ENCODE results near the gene GRM5. TPM values are rescaled to one million over a fixed set of nuclear protein-coding genes. Genes with fewer than 3 reads are reported as not detected.

The GRM5 gene
- total RNA-seq, 2 donors from 2014 or later = not detected

GRCh38 chr11:88779577-88779976 is 286.2 kb downstream of the GRM5 start:
- no peaks in the 10 kb centered on the region for H3K4me1 Mint-ChIP-seq
- peaks cover 11% of the 10 kb centered on the region for H3K9me3 Mint-ChIP-seq
- no peak overlapping the region for H3K27ac Mint-ChIP-seq
- no peaks in the 10 kb centered on the region for H3K36me3 Mint-ChIP-seq (ENCODE audit: low read depth)
- no peak overlapping the region for H3K4me3 Mint-ChIP-seq
- no peak for ATAC-seq (replicated peaks)
- H3K27me3 Mint-ChIP-seq = no peaks in the 10 kb centered on the region

GRCh38 chr11:88770475-88771079 is 295.2 kb downstream of the GRM5 start:
- Mint-ChIP-seq H3K4me1 (no peaks in the 10 kb centered on the region), H3K9me3 (peaks cover 4% of the 10 kb centered on the region), H3K27me3 (no peaks in the 10 kb centered on the region), H3K4me3 (no peak overlapping the region), H3K27ac (no peak overlapping the region), H3K36me3 (ENCODE audit: low read depth) (no peaks in the 10 kb centered on the region)
- ATAC-seq (replicated peaks) = no peak

DNA sequence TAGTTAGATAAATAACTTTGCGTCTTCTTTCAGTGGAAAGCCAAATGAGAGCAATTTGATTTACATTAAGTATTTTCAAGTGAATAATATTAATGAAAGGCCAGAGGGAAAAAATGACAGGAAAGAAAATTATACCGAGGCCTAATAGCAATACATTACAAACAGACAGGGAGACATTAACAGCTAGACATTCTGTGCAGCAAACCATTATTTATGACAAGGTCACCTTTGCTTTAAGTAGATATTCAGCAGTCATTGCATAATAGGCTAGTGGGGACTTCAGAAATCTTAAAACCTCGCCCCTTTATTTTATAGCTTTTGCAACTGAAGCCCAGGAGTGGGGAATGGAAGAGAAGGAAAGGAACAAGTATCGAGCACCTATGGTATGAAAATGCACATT is 321.6 kb downstream of the GRM5 start:
- no peak overlapping the region for H3K27ac Mint-ChIP-seq
- no peak for ATAC-seq (replicated peaks)
- no peaks in the 10 kb centered on the region for H3K27me3 Mint-ChIP-seq
- no peaks in the 10 kb centered on the region for H3K36me3 Mint-ChIP-seq (ENCODE audit: low read depth)
- H3K4me1 Mint-ChIP-seq = no peaks in the 10 kb centered on the region
- H3K4me3 Mint-ChIP-seq = no peak overlapping the region
- H3K9me3 Mint-ChIP-seq = peaks cover 2% of the 10 kb centered on the region

DNA sequence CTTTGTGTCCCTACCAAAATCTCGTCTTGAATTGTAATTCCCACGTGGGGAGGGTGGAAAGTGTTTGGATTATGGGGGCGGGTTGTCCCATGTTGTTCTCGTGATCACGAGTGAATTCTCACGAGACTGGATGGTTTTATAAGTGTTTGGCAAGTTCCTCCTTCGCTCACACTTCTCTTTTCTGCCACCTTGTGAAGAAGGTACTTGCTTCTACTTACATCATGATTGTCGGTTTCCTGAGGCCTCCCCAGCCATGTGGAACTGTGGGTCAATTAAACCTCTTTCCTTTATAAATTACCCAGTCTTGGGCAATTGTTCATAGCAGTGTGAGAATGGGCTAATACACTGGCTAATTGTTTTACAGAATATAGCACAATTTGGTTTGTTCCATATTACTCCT is 326.3 kb downstream of the GRM5 start:
- no peaks in the 10 kb centered on the region for H3K4me1 Mint-ChIP-seq
- H3K36me3 Mint-ChIP-seq (ENCODE audit: low read depth) = no peaks in the 10 kb centered on the region
- no peak overlapping the region for H3K27ac Mint-ChIP-seq
- no peaks in the 10 kb centered on the region for H3K9me3 Mint-ChIP-seq
- H3K27me3 Mint-ChIP-seq = no peaks in the 10 kb centered on the region
- no peak overlapping the region for H3K4me3 Mint-ChIP-seq
- no peak for ATAC-seq (replicated peaks)

DNA sequence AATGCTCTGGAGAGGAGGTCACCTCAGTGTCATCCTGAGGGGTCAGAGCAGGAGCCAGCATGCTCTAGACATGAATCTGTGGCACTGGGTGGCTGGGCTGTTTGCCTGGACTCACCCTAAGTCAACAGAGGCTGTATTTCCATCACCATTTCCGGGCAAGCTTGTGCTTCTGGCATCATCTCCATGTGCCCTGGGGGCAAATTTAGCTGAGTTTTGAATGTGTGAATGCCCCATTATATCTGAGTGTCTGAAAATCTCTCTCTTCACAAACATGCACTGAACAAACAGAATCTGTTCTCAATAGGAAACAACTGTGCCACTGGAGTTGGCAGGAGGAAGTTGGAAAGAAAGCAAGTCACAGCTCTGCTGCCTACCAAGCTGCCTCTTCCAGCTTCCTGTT is 356.2 kb downstream of the GRM5 start:
- no peak for ATAC-seq (replicated peaks)
- Mint-ChIP-seq H3K27me3 (no peaks in the 10 kb centered on the region), H3K27ac (no peak overlapping the region), H3K4me3 (no peak overlapping the region), H3K9me3 (peaks cover 4% of the 10 kb centered on the region), H3K4me1 (no peaks in the 10 kb centered on the region), H3K36me3 (ENCODE audit: low read depth) (no peaks in the 10 kb centered on the region)

- no peak overlapping the region for H3K4me3 Mint-ChIP-seq
- no peak overlapping the region for H3K27ac Mint-ChIP-seq
- peaks cover 4% of the 10 kb centered on the region for H3K9me3 Mint-ChIP-seq
- no peaks in the 10 kb centered on the region for H3K27me3 Mint-ChIP-seq
- ATAC-seq (replicated peaks) = no peak
- H3K36me3 Mint-ChIP-seq (ENCODE audit: low read depth) = no peaks in the 10 kb centered on the region
- H3K4me1 Mint-ChIP-seq = no peaks in the 10 kb centered on the region
These were observed 361.3 kb downstream of the GRM5 start for GRCh38 chr11:88704485-88704884.

DNA sequence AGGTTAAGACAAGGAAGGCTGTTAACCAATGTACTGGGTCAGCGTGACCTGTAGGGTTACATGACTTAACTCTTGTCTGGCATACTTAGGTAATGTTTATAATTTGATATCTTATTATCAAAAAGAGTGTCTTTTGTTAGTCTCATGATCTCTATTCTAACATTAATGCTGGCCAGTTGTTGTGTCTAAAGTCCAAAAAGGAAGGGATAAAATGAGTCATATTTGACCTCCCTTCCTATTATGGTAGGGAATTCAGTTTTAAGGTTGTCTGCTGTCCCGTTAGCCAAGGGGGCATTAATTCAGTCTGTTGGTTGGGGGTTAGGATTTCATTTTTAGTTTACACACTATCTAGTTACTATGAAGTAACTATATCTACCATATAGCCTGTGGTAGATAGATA is 364.0 kb downstream of the GRM5 start:
- Mint-ChIP-seq H3K4me1 (no peaks in the 10 kb centered on the region), H3K36me3 (ENCODE audit: low read depth) (no peaks in the 10 kb centered on the region), H3K27ac (no peak overlapping the region), H3K27me3 (no peaks in the 10 kb centered on the region), H3K4me3 (no peak overlapping the region), H3K9me3 (peaks cover 4% of the 10 kb centered on the region)
- ATAC-seq (replicated peaks) = no peak

DNA sequence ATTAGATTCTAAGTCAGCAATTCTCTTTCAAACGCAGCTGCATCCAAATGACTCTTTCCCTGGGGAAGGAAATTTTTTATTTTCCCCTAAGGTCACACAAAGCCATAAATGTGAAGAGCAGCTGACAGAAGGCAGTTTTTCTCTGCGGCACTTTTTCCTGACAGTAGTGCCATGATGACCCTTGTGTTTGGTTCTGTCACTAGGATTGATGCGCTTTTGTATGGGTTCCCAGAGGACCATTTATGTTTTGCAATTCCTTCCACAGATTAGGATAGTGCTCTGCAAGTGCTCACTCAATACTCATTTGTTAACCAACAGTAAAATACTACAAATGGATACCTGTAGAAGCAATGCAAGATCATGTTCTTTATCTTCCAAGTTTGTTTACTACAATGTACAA is 368.6 kb downstream of the GRM5 start:
- no peak overlapping the region for H3K27ac Mint-ChIP-seq
- no peak for ATAC-seq (replicated peaks)
- H3K4me3 Mint-ChIP-seq = no peak overlapping the region
- peaks cover 7% of the 10 kb centered on the region for H3K27me3 Mint-ChIP-seq
- H3K9me3 Mint-ChIP-seq = no peaks in the 10 kb centered on the region
- H3K36me3 Mint-ChIP-seq (ENCODE audit: low read depth) = no peaks in the 10 kb centered on the region
- no peaks in the 10 kb centered on the region for H3K4me1 Mint-ChIP-seq

- Mint-ChIP-seq H3K4me3 (no peak overlapping the region), H3K4me1 (no peaks in the 10 kb centered on the region), H3K27ac (no peak overlapping the region), H3K27me3 (peaks cover 7% of the 10 kb centered on the region), H3K36me3 (ENCODE audit: low read depth) (no peaks in the 10 kb centered on the region), H3K9me3 (no peaks in the 10 kb centered on the region)
- ATAC-seq (replicated peaks) = no peak
These were observed 369.9 kb downstream of the GRM5 start for GRCh38 chr11:88695689-88696414.

GRCh38 chr11:88692306-88693086 is 373.3 kb downstream of the GRM5 start:
- Mint-ChIP-seq H3K4me3 (no peak overlapping the region), H3K9me3 (no peaks in the 10 kb centered on the region), H3K27me3 (peaks cover 7% of the 10 kb centered on the region), H3K4me1 (no peaks in the 10 kb centered on the region), H3K27ac (no peak overlapping the region), H3K36me3 (ENCODE audit: low read depth) (no peaks in the 10 kb centered on the region)
- ATAC-seq (replicated peaks) = no peak

GRCh38 chr11:88689548-88690240 is 376.1 kb downstream of the GRM5 start:
- no peak for ATAC-seq (replicated peaks)
- Mint-ChIP-seq H3K9me3 (no peaks in the 10 kb centered on the region), H3K27ac (no peak overlapping the region), H3K27me3 (peaks cover 7% of the 10 kb centered on the region), H3K4me1 (no peaks in the 10 kb centered on the region), H3K36me3 (ENCODE audit: low read depth) (no peaks in the 10 kb centered on the region), H3K4me3 (no peak overlapping the region)

- Mint-ChIP-seq H3K4me1 (no peaks in the 10 kb centered on the region), H3K27me3 (no peaks in the 10 kb centered on the region), H3K36me3 (ENCODE audit: low read depth) (no peaks in the 10 kb centered on the region), H3K4me3 (no peak overlapping the region), H3K9me3 (peaks cover 12% of the 10 kb centered on the region), H3K27ac (no peak overlapping the region)
- ATAC-seq (replicated peaks) = no peak
These were observed 382.8 kb downstream of the GRM5 start for GRCh38 chr11:88683024-88683423.

- Mint-ChIP-seq H3K9me3 (peaks cover 12% of the 10 kb centered on the region), H3K4me3 (no peak overlapping the region), H3K27me3 (no peaks in the 10 kb centered on the region), H3K36me3 (ENCODE audit: low read depth) (no peaks in the 10 kb centered on the region), H3K27ac (no peak overlapping the region), H3K4me1 (no peaks in the 10 kb centered on the region)
- ATAC-seq (replicated peaks) = no peak
These were observed 385.0 kb downstream of the GRM5 start for GRCh38 chr11:88680806-88681205.

DNA sequence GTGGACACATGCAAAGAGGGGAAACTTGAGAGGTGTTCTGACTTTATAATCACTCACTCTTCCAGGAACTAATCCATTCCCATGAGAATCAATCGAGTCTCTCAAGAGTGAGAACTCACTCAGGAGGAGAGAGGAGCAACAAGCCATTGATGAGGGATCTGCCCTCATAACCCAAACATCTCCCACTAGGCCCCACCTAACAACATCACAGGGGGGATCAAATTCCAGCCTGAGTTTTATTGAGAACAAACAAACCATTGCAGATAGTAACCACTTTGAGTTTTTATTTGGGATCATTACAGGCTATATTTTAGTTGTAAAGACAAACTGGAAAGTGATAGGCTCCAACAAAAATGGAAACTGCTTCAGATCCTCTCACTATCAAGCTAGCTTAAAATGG is 399.4 kb downstream of the GRM5 start:
- H3K9me3 Mint-ChIP-seq = no peaks in the 10 kb centered on the region
- H3K4me1 Mint-ChIP-seq = no peaks in the 10 kb centered on the region
- no peak overlapping the region for H3K27ac Mint-ChIP-seq
- no peak overlapping the region for H3K4me3 Mint-ChIP-seq
- ATAC-seq (replicated peaks) = no peak
- H3K27me3 Mint-ChIP-seq = no peaks in the 10 kb centered on the region
- H3K36me3 Mint-ChIP-seq (ENCODE audit: low read depth) = no peaks in the 10 kb centered on the region
